Amniotic epithelial cell (primary cell): ENCODE data around the gene RNF8.
A peak's percentile ranks its signal among the peaks of the same experiment; 100 is the strongest.

Source experiments
- DNase-seq: peaks from one replicate; pipeline ENCODE4 v3.0.0-alpha.2; 2010; ENCODE audit warnings: low read depth

Gene RNF8

GRCh38 chr6:37359039-37359438 lies 5.3 kb downstream of the RNF8 start:
- DNase-seq: no peak

- DNase-seq: peak; percentile 12
Measured at GRCh38 chr6:37362101-37362828, 8.5 kb downstream of the RNF8 start.

- DNase-seq: peak; percentile 17
Measured at GRCh38 chr6:37365791-37366190, 12.0 kb downstream of the RNF8 start.

- DNase-seq: peak; percentile 11
Measured at GRCh38 chr6:37366910-37367309, 13.1 kb downstream of the RNF8 start.

GRCh38 chr6:37368961-37369320 lies 15.2 kb downstream of the RNF8 start:
- DNase-seq: no peak

- no peak for DNase-seq
Measured at GRCh38 chr6:37369321-37370201, 15.8 kb downstream of the RNF8 start.

- no peak for DNase-seq
Measured at GRCh38 chr6:37371154-37372083, 17.6 kb downstream of the RNF8 start.

- no peak for DNase-seq
Measured at GRCh38 chr6:37372116-37372515, 18.3 kb downstream of the RNF8 start.

- no peak for DNase-seq
Measured at GRCh38 chr6:37373822-37374471, 20.2 kb downstream of the RNF8 start.

GRCh38 chr6:37375376-37375775 lies 21.6 kb downstream of the RNF8 start:
- DNase-seq: no peak

GRCh38 chr6:37376078-37376743 lies 22.4 kb downstream of the RNF8 start:
- DNase-seq: no peak

GRCh38 chr6:37381579-37381978 lies 27.8 kb downstream of the RNF8 start:
- DNase-seq: peak; percentile 71

- no peak for DNase-seq
Measured at GRCh38 chr6:37382994-37383765, 29.4 kb downstream of the RNF8 start.

- DNase-seq: no peak
Measured at GRCh38 chr6:37388578-37388977, 34.8 kb downstream of the RNF8 start.

- DNase-seq: no peak
Measured at GRCh38 chr6:37389857-37390256, 36.1 kb downstream of the RNF8 start.

- DNase-seq: no peak
Measured at GRCh38 chr6:37391120-37391519, 37.3 kb downstream of the RNF8 start.

- no peak for DNase-seq
Measured at GRCh38 chr6:37392821-37393220, 39.0 kb downstream of the RNF8 start.

GRCh38 chr6:37393381-37393929 lies 39.7 kb downstream of the RNF8 start:
- no peak for DNase-seq

- DNase-seq: peak; percentile 75
Measured at GRCh38 chr6:37396571-37397180, 42.9 kb downstream of the RNF8 start.

GRCh38 chr6:37399131-37399530 lies 45.3 kb downstream of the RNF8 start:
- peak; percentile 25 for DNase-seq
